GM10266 (cell line): ENCODE results near the gene CREB3L2.
"Not testable (repeated sequence)": the region's sequence is repeated elsewhere in the genome, so short reads cannot be mapped to it uniquely, and the experiment has no call there.

Source experiments
- DNase-seq: peaks from one replicate; pipeline ENCODE4 v3.0.0; 2012; ENCODE audit errors: extremely low spot score
- CTCF ChIP-seq: IDR thresholded peaks from 2 replicates; pipeline ENCODE4 v1.5.1; 2012; ENCODE audit warnings: mild to moderate bottlenecking, low read depth; ENCODE audit not compliant: control insufficient read depth, insufficient read depth; ENCODE audit errors: missing control alignments

The CREB3L2 gene

DNA sequence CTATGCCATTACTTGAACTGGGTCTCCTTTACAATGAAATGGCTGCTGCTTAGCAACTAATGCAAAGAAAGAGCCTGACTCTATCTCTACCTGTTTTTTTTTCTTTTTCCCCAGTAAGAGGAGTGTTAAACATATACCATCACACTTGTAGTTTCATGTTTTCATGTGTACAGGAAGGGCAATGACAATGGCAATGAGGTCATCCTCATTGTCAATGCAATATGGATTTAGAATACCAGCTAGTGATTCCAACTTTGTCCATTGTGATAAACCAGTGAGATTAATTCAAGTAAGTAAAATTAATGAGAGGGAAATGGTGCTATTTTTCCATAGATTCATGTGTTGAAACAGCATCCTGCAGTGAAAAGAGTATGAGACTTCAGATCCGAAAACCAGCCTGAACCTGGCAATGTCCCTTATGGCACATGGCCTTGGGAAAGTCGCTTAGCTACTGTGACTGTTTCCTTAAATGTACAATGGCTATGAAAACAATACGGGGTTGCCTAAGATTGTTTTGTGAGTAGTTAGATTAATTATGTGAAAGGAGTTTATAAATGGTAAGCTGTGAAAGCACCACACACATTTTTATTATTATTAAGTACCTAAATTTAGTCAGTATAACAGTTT is 166.3 kb downstream of the CREB3L2 start:
- TF ChIP-seq CTCF: no peak
- no peak for DNase-seq

DNA sequence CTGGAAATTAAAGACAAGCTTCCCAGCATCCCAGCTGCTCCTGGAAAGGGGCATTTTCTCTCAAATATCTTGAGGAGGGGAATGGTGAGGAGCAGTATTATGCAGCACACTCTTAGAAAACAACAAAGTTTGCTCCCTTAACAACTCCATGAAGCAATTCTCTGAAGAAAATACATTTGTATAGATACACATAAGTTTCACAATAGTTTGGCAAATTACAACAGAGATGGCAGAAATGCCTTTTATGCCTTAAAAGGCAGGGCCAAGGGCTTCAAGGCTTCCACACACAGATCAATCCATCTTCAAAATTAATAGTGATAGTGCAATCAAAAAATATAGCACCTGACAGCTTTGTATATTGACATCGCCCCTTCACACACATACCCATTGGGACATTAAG is 167.3 kb downstream of the CREB3L2 start:
- TF ChIP-seq CTCF: no peak
- DNase-seq: no peak

DNA sequence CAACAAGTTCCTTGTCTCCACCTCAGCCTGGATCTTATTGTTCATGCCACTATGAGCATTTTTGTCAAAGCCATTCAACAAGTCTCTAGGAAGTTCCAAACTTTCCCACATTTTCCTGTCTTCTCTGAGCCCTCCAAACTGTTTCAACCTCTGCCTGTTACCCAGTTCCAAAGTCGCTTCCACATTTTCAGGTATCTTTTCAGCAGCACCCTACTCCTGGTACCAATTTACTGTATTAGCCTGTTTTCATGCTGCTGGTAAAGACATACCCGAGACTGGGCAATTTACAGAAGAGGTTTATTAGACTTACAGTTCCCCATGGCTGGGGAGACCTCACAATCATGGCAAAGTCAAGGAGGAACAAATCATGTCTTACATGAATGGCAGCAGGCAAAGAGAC is 168.9 kb downstream of the CREB3L2 start:
- DNase-seq: not testable (repeated sequence)

DNA sequence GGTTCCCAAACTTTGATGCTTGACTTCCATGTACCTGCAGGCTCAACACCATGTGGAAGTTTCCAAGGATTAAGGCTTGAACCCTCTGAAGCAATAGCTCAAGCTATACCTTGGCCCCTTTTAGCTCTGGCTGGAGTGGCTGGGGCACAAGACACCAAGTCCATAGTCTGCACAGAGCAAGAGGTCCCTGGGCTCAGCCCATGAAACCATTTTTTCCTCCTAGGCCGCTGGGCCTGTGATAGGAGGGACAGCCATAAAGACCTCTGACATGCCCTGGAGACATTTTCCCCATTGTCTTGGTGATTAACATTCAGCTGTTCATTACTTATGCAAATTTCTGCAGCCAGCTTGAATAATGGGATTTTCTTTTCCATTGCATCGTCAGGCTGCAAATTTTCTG is 169.5 kb downstream of the CREB3L2 start:
- no peak for DNase-seq
- TF ChIP-seq CTCF: no peak

DNA sequence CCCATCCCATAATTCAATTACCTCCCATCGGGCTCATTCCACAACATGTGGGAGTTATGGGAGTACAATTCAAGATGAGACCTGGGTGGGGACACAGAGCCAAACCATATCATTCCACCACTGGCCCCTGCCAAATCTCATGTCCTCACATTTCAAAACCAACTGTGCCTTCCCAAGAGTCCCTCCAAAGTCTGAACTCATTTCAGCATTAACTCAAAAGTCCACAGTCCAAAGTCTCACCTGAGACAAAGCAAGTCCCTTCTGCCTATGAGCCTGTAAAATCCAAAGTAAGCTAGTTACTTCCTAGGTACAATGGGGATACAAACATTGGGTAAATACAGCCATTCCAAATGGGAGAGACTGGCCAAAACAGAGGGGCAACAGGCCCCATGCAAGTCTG is 170.3 kb downstream of the CREB3L2 start:
- not testable (repeated sequence) for DNase-seq

GRCh38 chr7:137829337-137829992 is 172.4 kb downstream of the CREB3L2 start:
- no peak for TF ChIP-seq CTCF

DNA sequence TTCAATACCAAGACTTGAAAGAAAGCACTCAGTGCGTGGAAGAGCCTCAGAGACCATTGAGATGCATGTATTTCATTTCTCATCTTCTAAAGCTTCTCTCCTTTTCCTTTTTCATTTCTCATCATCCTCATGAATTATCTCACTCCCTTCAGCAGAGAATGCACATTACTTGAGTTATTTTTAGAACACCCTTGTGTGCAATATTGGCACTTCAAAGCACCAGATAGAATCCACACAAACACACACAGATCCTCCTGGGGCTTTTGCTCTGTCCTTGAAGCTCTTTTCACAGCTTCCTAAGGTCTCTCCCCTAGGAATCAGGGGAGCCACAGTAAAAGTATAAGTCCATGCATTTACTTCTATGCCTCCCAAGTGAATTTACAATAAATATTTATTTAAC is 173.4 kb downstream of the CREB3L2 start:
- no peak for TF ChIP-seq CTCF
- no peak for DNase-seq

More at GRCh38 chr7:137829337-137829992, 172.4 kb downstream of the CREB3L2 start:
- DNase-seq: no peak

DNA sequence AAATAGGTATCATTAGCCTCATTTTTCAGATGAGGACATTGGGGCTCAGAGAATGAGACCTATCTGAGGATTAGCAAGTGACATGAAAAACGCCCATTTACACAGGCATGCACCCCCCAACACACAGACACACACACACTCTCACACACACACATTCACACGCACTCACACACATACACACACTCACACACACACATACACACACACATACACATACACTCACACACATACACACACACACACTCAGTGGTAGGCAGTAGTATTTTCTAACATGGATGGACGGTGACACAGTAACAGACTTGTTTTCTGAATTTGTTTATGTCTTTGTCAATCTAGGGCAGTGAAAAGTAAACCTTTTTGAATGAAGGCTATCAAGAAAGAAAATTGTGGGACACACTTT is 176.4 kb downstream of the CREB3L2 start:
- no peak for DNase-seq
- TF ChIP-seq CTCF: no peak
